WTC11 (cell line): ENCODE measurements around the gene FGF12. TPM values are rescaled to one million over a fixed set of nuclear protein-coding genes. Genes with fewer than 3 reads are reported as not detected.
A peak's percentile ranks its signal among the peaks of the same experiment; 100 is the strongest.

Experiments
- ATAC-seq: fragments of 200-7000 bp; cut with Tn5 transposase; 2 replicates; pipeline ENCODE4 v1.10.0; 2021; ENCODE audit warnings: mild to moderate bottlenecking, moderate library complexity
- CTCF ChIA-PET: fragments of 300-600 bp; sonication (Branson Sonifier 250); formaldehyde crosslinking; loops from one replicate; lab custom pipeline; 2021; ENCODE audit warnings: antibody characterized with exemption; lab: Charles Lee
- POLR2A ChIA-PET: fragments of 350-600 bp; sonication (Branson Sonifier 250); formaldehyde crosslinking; loops from one replicate; lab custom pipeline; 2021; ENCODE audit warnings: antibody characterized with exemption; lab: Charles Lee
- DNase-seq: peaks from one replicate; pipeline ENCODE4 v3.0.0; 2021; ENCODE audit warnings: low spot score
- H3K27ac Mint-ChIP-seq: 2 replicates; pipeline ENCODE4 v1.8.0; 2021; ENCODE audit warnings: mixed read lengths
- H3K27me3 Mint-ChIP-seq: 2 replicates; pipeline ENCODE4 v1.8.0; 2021; ENCODE audit warnings: low read depth, mild to moderate bottlenecking, moderate library complexity, mixed read lengths
- H3K36me3 Mint-ChIP-seq: 2 replicates; pipeline ENCODE4 v1.8.0; 2021; ENCODE audit warnings: mixed read lengths
- H3K4me1 Mint-ChIP-seq: 2 replicates; pipeline ENCODE4 v1.8.0; 2022; ENCODE audit warnings: mixed read lengths
- H3K4me3 Mint-ChIP-seq: 2 replicates; pipeline ENCODE4 v1.8.0; 2021; ENCODE audit warnings: mild to moderate bottlenecking, moderate library complexity, mixed read lengths
- H3K9me3 Mint-ChIP-seq: 2 replicates; pipeline ENCODE4 v1.8.0; 2021; ENCODE audit warnings: mixed read lengths
- ARID4B ChIP-seq: sonication (generic); formaldehyde crosslinking; IDR thresholded peaks from 2 replicates; pipeline ENCODE4 v1.8.0; 2023; ENCODE audit warnings: missing genetic modification reagents, mild to moderate bottlenecking, borderline replicate concordance
- ATF3 ChIP-seq: sonication (generic); formaldehyde crosslinking; conservative IDR thresholded peaks from 2 replicates; pipeline ENCODE4 v1.8.1; 2022; ENCODE audit warnings: mild to moderate bottlenecking, missing genetic modification reagents
- CREB1 ChIP-seq: sonication (generic); formaldehyde crosslinking; IDR thresholded peaks from 2 replicates; pipeline ENCODE4 v1.8.0; 2023; ENCODE audit warnings: mild to moderate bottlenecking, missing genetic modification reagents
- E2F4 ChIP-seq: sonication (generic); formaldehyde crosslinking; IDR thresholded peaks from 2 replicates; pipeline ENCODE4 v1.8.1; 2022; ENCODE audit warnings: low read depth, mild to moderate bottlenecking, moderate library complexity, missing genetic modification reagents, borderline replicate concordance
- E2F5 ChIP-seq: sonication (generic); formaldehyde crosslinking; IDR thresholded peaks from 2 replicates; pipeline ENCODE4 v1.8.1; 2022; ENCODE audit warnings: mild to moderate bottlenecking, moderate library complexity, missing genetic modification reagents
- ERG ChIP-seq: fragments of 250-450 bp; sonication (Bioruptor Pico); IDR thresholded peaks from 2 replicates; pipeline ENCODE4 v1.8.0; 2021; ENCODE audit warnings: mild to moderate bottlenecking
- RORB ChIP-seq: fragments of 250-450 bp; sonication (Bioruptor Pico); IDR thresholded peaks from 2 replicates; pipeline ENCODE4 v1.9.0; 2021; ENCODE audit warnings: mild to moderate bottlenecking
- SMAD3 ChIP-seq: sonication (generic); formaldehyde crosslinking; IDR thresholded peaks from 2 replicates; pipeline ENCODE4 v1.8.0; 2022; ENCODE audit warnings: missing genetic modification reagents, mild to moderate bottlenecking, borderline replicate concordance
- SMAD4 ChIP-seq: sonication (generic); formaldehyde crosslinking; IDR thresholded peaks from 2 replicates; pipeline ENCODE4 v1.8.0; 2022; ENCODE audit warnings: mild to moderate bottlenecking, missing genetic modification reagents
- SOX15 ChIP-seq: fragments of 250-450 bp; sonication (Bioruptor Pico); IDR thresholded peaks from 2 replicates; pipeline ENCODE4 v1.9.0; 2021; ENCODE audit warnings: mild to moderate bottlenecking
- TCF7 ChIP-seq: sonication (generic); formaldehyde crosslinking; IDR thresholded peaks from 2 replicates; pipeline ENCODE4 v1.8.0; 2022; ENCODE audit warnings: mild to moderate bottlenecking, low read depth, missing genetic modification reagents, moderate library complexity
- TEAD1 ChIP-seq: sonication (generic); formaldehyde crosslinking; IDR thresholded peaks from 2 replicates; pipeline ENCODE4 v1.8.0; 2022; ENCODE audit warnings: mild to moderate bottlenecking, missing genetic modification reagents
- USF1 ChIP-seq: sonication (generic); formaldehyde crosslinking; IDR thresholded peaks from 2 replicates; pipeline ENCODE4 v1.8.0; 2022; ENCODE audit warnings: mild to moderate bottlenecking, missing genetic modification reagents
- ZNF219 ChIP-seq: sonication (generic); formaldehyde crosslinking; IDR thresholded peaks from 2 replicates; pipeline ENCODE4 v1.8.0; 2023; ENCODE audit warnings: missing genetic modification reagents, mild to moderate bottlenecking, borderline replicate concordance
- ZSCAN18 ChIP-seq: fragments of 250-450 bp; sonication (Bioruptor Pico); IDR thresholded peaks from 2 replicates; pipeline ENCODE4 v2.1.2; 2022; ENCODE audit warnings: mild to moderate bottlenecking, moderate library complexity
- total RNA-seq: library from RNA; stranded (reverse); gene quantifications from 3 replicates; pipeline ENCODE4 v1.2.3, GENCODE V29; 2021

FGF12 gene
- total RNA-seq, 1 experiment from 2014 or later = 13.5 TPM

- TF ChIP-seq ARID4B (no peak), SOX15 (CRISPR knock-in tag) (no peak), ERG (CRISPR knock-in tag) (no peak), SMAD3 (CRISPR knock-in tag) (no peak), SMAD4 (CRISPR knock-in tag) (no peak), E2F5 (CRISPR knock-in tag) (peak; percentile 71; the same call in 1 of the 2 replicates), CREB1 (CRISPR knock-in tag) (no peak), RORB (CRISPR knock-in tag) (no peak), TCF7 (CRISPR knock-in tag) (no peak), ZSCAN18 (no peak), E2F4 (CRISPR knock-in tag) (peak; percentile 38; the same call in 1 of the 2 replicates)
Observed at GRCh38 chr3:192514754-192515663, 212.3 kb downstream of the FGF12 start (continued).

GRCh38 chr3:192514081-192514753 is 213.1 kb downstream of the FGF12 start:
- H3K4me1 Mint-ChIP-seq = peaks cover 12% of the 10 kb centered on the region
- H3K27ac Mint-ChIP-seq = 0 out of 2 replicates have a peak overlapping the region, but pooled peaks have one; percentile 59
- H3K4me3 Mint-ChIP-seq = peak overlapping the region; percentile 85
- ChIA-PET CTCF (interaction anchor here (1.6 kb wide), 1 partner anchor 289 kb away, joined by 7 read pairs; no protein-coding TSS in a partner anchor), POLR2A (no interaction called here)
- H3K27me3 Mint-ChIP-seq = peaks cover 20% of the 10 kb centered on the region
- H3K9me3 Mint-ChIP-seq = peaks cover 11% of the 10 kb centered on the region
- H3K36me3 Mint-ChIP-seq = peaks cover 3% of the 10 kb centered on the region; the same call in 1 of the 2 replicates
- DNase-seq = peak; percentile 55
- ATAC-seq = peak; percentile 41
- TF ChIP-seq ARID4B = peak; percentile 16; the same call in 1 of the 2 replicates
- TF ChIP-seq ATF3 (CRISPR knock-in tag) = no peak
- peak; percentile 35; the same call in 1 of the 2 replicates for TF ChIP-seq USF1
- peak; percentile 44; the same call in 1 of the 2 replicates for TF ChIP-seq TEAD1 (CRISPR knock-in tag)
- TF ChIP-seq SMAD4 (CRISPR knock-in tag) = 0 out of 2 replicates have a peak, but pooled peaks have one; percentile 48
- TF ChIP-seq ZNF219 = 0 out of 2 replicates have a peak, but pooled peaks have one; percentile 30
